Left renal pelvis (tissue), 4 donors: ENCODE measurements around the gene ANXA3. TPM values are rescaled to one million over a fixed set of nuclear protein-coding genes. Genes with fewer than 3 reads are reported as not detected.

Experiments used
- polyA plus RNA-seq, 4 donors: library from polyadenylated mRNA; unstranded; fragments of 120-200 nt; gene quantifications; one replicate each; pipeline ENCODE4 v1.2.1, GENCODE V29; 2013; ENCODE audit not compliant: insufficient read length in 4 of 4

The ANXA3 gene
- polyA plus RNA-seq, 4 donors: 16.5 to 61.2 (median 45.6) TPM

Other genes with a start within 250 kb of the ANXA3 start
- 10 to 100 TPM; 21.3 to 28.0 (median 25.2) TPM for gene BMP2K, start 224.6 kb downstream of the ANXA3 start, polyA plus RNA-seq